Spleen (tissue), 7 donors: ENCODE data around the gene C1orf174.

ENCODE experiments used
- CTCF ChIP-seq, 11 experiments: fragments of 200-600 bp in 7 of 11; fragments of 450-650 bp in 4 of 11; sonication (generic) in 4 of 11; IDR thresholded peaks in 8 of 11; conservative IDR thresholded peaks in 3 of 11; 1 replicate in 7 of 11; 2 replicates in 4 of 11; pipeline versions ENCODE4 v1.4.0 to v1.8.0; 2016 to 2021; ENCODE audit warnings: antibody characterized with exemption in 11 of 11, inconsistent platforms in 4 of 11, mild to moderate bottlenecking in 1 of 11
- POLR2A ChIP-seq, 3 donors: fragments of 450-650 bp; IDR thresholded peaks; one replicate each; pipeline ENCODE4 v1.5.1; 2017; ENCODE audit warnings: antibody characterized with exemption in 3 of 3, mild to moderate bottlenecking in 1 of 3
- donor health status: DM: no; HTN: no; CAD: no; lungs with moderate emphysema.
- donor health status: DM: no; HTN: no; CAD: no.
- donor health status: DM: no; HTN: no; CAD: no.

GRCh38 chr1:3908886-3909517 is 8.9 kb upstream of the C1orf174 start:
- TF ChIP-seq CTCF (IDR thresholded peaks at IDR 0.05 in 8 of 11, conservative IDR thresholded peaks at IDR 0.05 in 3 of 11) (no peak), POLR2A (IDR thresholded peaks at IDR 0.05) (no peak)
